ENCODE results near the gene PCDH9. TPM values are rescaled to one million over a fixed set of nuclear protein-coding genes. Genes with fewer than 3 reads are reported as not detected.

Gene PCDH9
- polyA plus RNA-seq, 1 of the 3 experiments (the other 2 are of a cell fraction) = 1.3 TPM

GRCh38 chr13:66965181-66965580 lies 265.0 kb downstream of the PCDH9 start:
- Histone ChIP-seq H3K4me1 (ENCODE audit: control insufficient read depth in 1 of 2, insufficient read depth in 2 of 2, low read depth in 1 of 2, low read length in 1 of 2) (no peaks in the 10 kb centered on the region), H3K36me3 (replicated peaks in 1 of 2; ENCODE audit: control insufficient read depth in 1 of 2, insufficient read depth in 2 of 2, low read length in 1 of 2) (no peaks in the 10 kb centered on the region), H3K27ac (ENCODE audit: low read depth in 2 of 2, low read length in 1 of 2) (no peak overlapping the region), H3K9ac (no peak overlapping the region), H4K20me1 (ENCODE audit: insufficient read depth) (no peaks in the 10 kb centered on the region), H3K4me3 (ENCODE audit: low read depth in 2 of 2, low read length in 1 of 2) (no peak overlapping the region), H3K9me2 (no peaks in the 10 kb centered on the region), H2AFZ (ENCODE audit: low read depth) (no peak overlapping the region), H3K4me2 (no peak overlapping the region), H3K79me2 (ENCODE audit: insufficient read depth) (no peaks in the 10 kb centered on the region), H3K9me3 (no peaks in the 10 kb centered on the region), H3K27me3 (ENCODE audit: insufficient read depth) (no peaks in the 10 kb centered on the region), H3F3A (replicated peaks; ENCODE audit: insufficient read depth) (no peaks in the 10 kb centered on the region)
- 92% methylated on average over 1 of the region's 1 CpG for WGBS (ENCODE audit: low lambda C conversion rate)
- ChIA-PET CTCF (interaction anchor here (1.4 kb wide), 1 partner anchor 259 kb away, joined by 5 read pairs; no protein-coding TSS in a partner anchor), POLR2A (no interaction called here)
- no peak for DNase-seq
- TF ChIP-seq EZH2phosphoT487 (IDR thresholded peaks at IDR 0.05; ENCODE audit: borderline replicate concordance, low read depth) (no peak), TAF1 (IDR thresholded peaks at IDR 0.05; ENCODE audit: borderline replicate concordance, low read depth, low read length) (no peak), ELF1 (IDR thresholded peaks at IDR 0.05) (no peak), RFX5 (IDR thresholded peaks at IDR 0.05; ENCODE audit: low read length) (no peak), POLR2AphosphoS5 (IDR thresholded peaks at IDR 0.05; ENCODE audit: low read depth, low read length) (no peak), YY1 (IDR thresholded peaks at IDR 0.05; ENCODE audit: low read depth) (no peak), TCF12 (IDR thresholded peaks at IDR 0.05) (no peak), CHD2 (IDR thresholded peaks at IDR 0.05; ENCODE audit: low read length, partially characterized antibody) (no peak)

- H3K9ac ChIP-seq = no peak overlapping the region
- H3K9me3 ChIP-seq = no peaks in the 10 kb centered on the region
- H3K9me2 ChIP-seq = no peaks in the 10 kb centered on the region
- H3F3A ChIP-seq (replicated peaks; ENCODE audit: insufficient read depth) = no peaks in the 10 kb centered on the region
- no peak overlapping the region for H3K4me2 ChIP-seq
- DNase-seq = no peak
- no peak overlapping the region for H3K4me3 ChIP-seq (ENCODE audit: low read depth in 2 of 2, low read length in 1 of 2)
- H3K27ac ChIP-seq (ENCODE audit: low read depth in 2 of 2, low read length in 1 of 2) = no peak overlapping the region
- ChIA-PET POLR2A (no interaction called here), CTCF (interaction anchor here (1.0 kb wide), 1 partner anchor 41 kb away, joined by 4 read pairs; no protein-coding TSS in a partner anchor)
- H4K20me1 ChIP-seq (ENCODE audit: insufficient read depth) = no peaks in the 10 kb centered on the region
- H3K79me2 ChIP-seq (ENCODE audit: insufficient read depth) = no peaks in the 10 kb centered on the region
- H3K36me3 ChIP-seq (replicated peaks in 1 of 2; ENCODE audit: control insufficient read depth in 1 of 2, insufficient read depth in 2 of 2, low read length in 1 of 2) = no peaks in the 10 kb centered on the region
- no peaks in the 10 kb centered on the region; a peak in 1 of 4 replicates for H3K4me1 ChIP-seq (ENCODE audit: control insufficient read depth in 1 of 2, insufficient read depth in 2 of 2, low read depth in 1 of 2, low read length in 1 of 2)
- no peaks in the 10 kb centered on the region for H3K27me3 ChIP-seq (ENCODE audit: insufficient read depth)
- no peak for TF ChIP-seq MEF2A (IDR thresholded peaks at IDR 0.05; ENCODE audit: borderline replicate concordance, low read depth)
- no peak for TF ChIP-seq EP300 (IDR thresholded peaks at IDR 0.05; ENCODE audit: borderline replicate concordance in 1 of 2, low read depth in 1 of 2, low read length in 1 of 2)
- TF ChIP-seq MAX (IDR thresholded peaks at IDR 0.05; ENCODE audit: low read depth) = no peak
- TF ChIP-seq FOSL2 (IDR thresholded peaks at IDR 0.05; ENCODE audit: borderline replicate concordance, low read depth) = no peak
- H2AFZ ChIP-seq (ENCODE audit: low read depth) = no peak overlapping the region
- 89% methylated on average over 4 of the region's 4 CpGs for WGBS (ENCODE audit: low lambda C conversion rate)
Observed at GRCh38 chr13:66962953-66963352, 267.2 kb downstream of the PCDH9 start.

- Histone ChIP-seq H3K9ac (no peak overlapping the region), H3K9me2 (no peaks in the 10 kb centered on the region), H3K36me3 (replicated peaks in 1 of 2; ENCODE audit: control insufficient read depth in 1 of 2, insufficient read depth in 2 of 2, low read length in 1 of 2) (no peaks in the 10 kb centered on the region), H4K20me1 (ENCODE audit: insufficient read depth) (no peaks in the 10 kb centered on the region), H3K4me3 (ENCODE audit: low read depth in 2 of 2, low read length in 1 of 2) (no peak overlapping the region), H2AFZ (ENCODE audit: low read depth) (no peak overlapping the region), H3K4me2 (no peak overlapping the region), H3K79me2 (ENCODE audit: insufficient read depth) (no peaks in the 10 kb centered on the region), H3K27ac (ENCODE audit: low read depth in 2 of 2, low read length in 1 of 2) (no peak overlapping the region), H3K27me3 (ENCODE audit: insufficient read depth) (no peaks in the 10 kb centered on the region), H3F3A (replicated peaks; ENCODE audit: insufficient read depth) (no peaks in the 10 kb centered on the region), H3K4me1 (ENCODE audit: control insufficient read depth in 1 of 2, insufficient read depth in 2 of 2, low read depth in 1 of 2, low read length in 1 of 2) (no peaks in the 10 kb centered on the region; a peak in 1 of 4 replicates), H3K9me3 (no peaks in the 10 kb centered on the region)
- WGBS (ENCODE audit: low lambda C conversion rate) = 89% methylated on average over 3 of the region's 3 CpGs
- CTCF ChIA-PET = interaction anchor here (0.6 kb wide), 1 partner anchor 12 kb away, joined by 3 read pairs; no protein-coding TSS in a partner anchor
- no peak for TF ChIP-seq TCF12 (IDR thresholded peaks at IDR 0.05)
- no peak for TF ChIP-seq IRF3 (IDR thresholded peaks at IDR 0.05; ENCODE audit: low read depth, low read length)
- no peak for TF ChIP-seq RCOR1 (IDR thresholded peaks at IDR 0.05; ENCODE audit: low read length)
- no peak for TF ChIP-seq PBX3 (IDR thresholded peaks at IDR 0.05)
- no peak for TF ChIP-seq SIN3A (IDR thresholded peaks at IDR 0.05; ENCODE audit: borderline replicate concordance, low read depth, low read length)
- TF ChIP-seq JUND (IDR thresholded peaks at IDR 0.05) = no peak
- TF ChIP-seq RXRA (IDR thresholded peaks at IDR 0.05; ENCODE audit: borderline replicate concordance, low read depth) = no peak
- TF ChIP-seq NRF1 (IDR thresholded peaks at IDR 0.05; ENCODE audit: low read depth, low read length) = no peak
- TF ChIP-seq CHD2 (IDR thresholded peaks at IDR 0.05; ENCODE audit: low read length, partially characterized antibody) = no peak
- TF ChIP-seq MEF2A (IDR thresholded peaks at IDR 0.05; ENCODE audit: borderline replicate concordance, low read depth) = no peak
- POLR2A ChIA-PET = no interaction called here
- DNase-seq = no peak
Observed at GRCh38 chr13:66958611-66959010, 271.5 kb downstream of the PCDH9 start.

Measured in SK-N-SH (cell line).